ENCODE measurements around the gene TTC28.
"Not testable (repeated sequence)": the region's sequence is repeated elsewhere in the genome, so short reads cannot be mapped to it uniquely, and the experiment has no call there.

The TTC28 gene

DNA sequence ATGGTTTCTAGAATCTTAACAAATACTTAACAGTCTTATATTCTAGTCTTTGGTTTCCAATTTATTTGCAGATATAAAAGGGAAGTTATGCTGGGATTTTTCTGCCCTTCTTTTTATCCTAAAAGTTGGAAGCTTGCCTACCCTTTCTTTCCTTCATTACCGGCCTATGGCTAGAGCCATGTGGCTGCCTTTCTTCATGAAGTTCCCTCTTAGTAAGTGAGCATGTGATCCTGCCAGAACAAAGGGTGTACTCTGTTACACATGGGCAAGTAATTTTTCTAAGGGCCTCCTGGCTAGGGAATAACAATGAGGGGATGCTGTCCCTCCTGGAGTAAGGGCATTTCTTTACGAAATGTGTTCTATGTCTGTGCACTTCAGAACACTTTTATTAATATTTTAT, 508.5 kb downstream of the TTC28 start:
- in situ Hi-C loops (cut with HindIII; ENCODE audit: low sequenced_read_pairs), result no loop called here

DNA sequence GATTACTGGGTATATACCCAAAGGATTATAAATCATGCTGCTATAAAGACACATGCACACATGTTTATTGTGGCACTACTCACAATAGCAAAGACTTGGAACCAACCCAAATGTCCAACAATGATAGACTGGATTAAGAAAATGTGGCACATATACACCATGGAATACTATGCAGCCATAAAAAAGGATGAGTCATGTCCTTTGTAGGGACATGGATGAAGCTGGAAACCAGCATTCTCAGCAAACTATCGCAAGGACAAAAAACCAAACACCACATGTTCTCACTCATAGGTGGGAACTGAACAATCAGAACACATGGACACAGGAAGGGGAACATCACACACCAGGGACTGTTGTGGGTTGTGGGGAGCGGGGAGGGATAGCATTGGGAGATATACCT, 510.3 kb downstream of the TTC28 start:
- in situ Hi-C loops (cut with HindIII; ENCODE audit: low sequenced_read_pairs), result not testable (repeated sequence)

DNA sequence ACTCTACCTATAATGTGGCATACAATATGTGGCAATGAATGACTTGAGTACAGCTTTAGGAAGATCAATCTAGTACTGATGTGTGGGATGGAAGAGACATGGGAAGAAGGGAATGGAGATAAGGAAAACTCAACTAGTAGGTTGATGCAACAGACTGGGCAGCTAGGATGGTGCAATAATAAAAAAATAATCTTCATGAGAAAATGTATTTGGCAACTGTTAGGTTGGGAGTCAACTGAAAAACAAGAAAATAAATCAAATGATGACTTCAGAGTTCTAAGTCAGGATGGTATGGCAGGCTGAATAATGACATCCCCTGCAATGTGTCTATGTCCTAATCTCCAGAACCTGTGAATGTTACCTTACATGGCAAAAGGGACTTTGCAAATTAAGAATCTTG, 523.8 kb downstream of the TTC28 start:
- in situ Hi-C loops (cut with HindIII; ENCODE audit: low sequenced_read_pairs), result no loop called here

DNA sequence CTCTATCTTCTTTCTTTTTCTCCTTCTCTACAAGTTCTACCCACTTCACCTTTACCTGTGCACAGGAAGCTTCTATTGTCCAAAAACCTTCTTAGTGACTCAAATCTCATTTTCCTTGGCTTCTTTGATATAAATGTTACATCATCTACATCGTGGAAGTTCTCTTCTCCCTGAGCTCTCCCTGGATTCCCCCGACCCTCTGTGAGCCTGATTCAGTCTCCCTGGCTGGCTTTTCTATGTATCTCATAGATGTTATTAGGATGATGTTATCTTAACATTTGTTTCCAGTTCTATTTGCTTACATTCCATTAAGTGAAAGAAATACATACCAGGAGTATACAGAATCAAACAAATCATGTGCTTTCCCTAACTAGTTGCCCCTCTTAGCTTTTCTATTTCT, 524.8 kb downstream of the TTC28 start:
- in situ Hi-C loops (cut with HindIII; ENCODE audit: low sequenced_read_pairs), result no loop called here

DNA sequence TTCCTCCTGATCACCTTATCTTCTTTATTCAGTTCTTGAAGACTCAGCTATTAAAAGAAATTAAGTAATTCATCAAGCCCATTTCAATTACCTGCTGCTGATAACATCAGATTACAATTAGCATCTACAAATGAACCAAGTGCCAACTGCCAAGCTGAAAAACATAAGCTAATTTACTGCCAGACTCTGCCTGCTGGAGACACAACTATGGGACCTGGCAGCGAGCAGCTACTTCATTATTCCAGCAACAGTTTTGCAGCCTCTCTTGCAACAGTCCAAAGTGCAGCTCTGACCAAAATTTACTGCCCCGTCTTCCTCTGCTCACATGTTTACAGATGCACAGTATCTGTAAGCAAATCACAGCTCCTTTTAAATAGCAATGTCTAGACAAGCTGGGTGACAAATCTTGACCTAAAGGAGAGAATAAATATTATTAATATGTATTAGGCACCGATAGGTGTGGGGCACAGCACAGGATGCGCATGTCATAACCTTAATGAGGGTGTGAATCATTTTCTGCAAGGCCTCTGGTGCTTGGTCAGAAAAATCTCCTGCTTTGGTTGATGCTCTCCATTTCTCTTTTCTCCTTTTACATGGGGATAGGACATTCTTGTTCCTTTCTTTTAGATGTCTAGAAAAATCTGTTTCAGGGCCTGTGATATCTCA, 528.4 kb downstream of the TTC28 start:
- in situ Hi-C loops (cut with HindIII; ENCODE audit: low sequenced_read_pairs), result no loop called here

DNA sequence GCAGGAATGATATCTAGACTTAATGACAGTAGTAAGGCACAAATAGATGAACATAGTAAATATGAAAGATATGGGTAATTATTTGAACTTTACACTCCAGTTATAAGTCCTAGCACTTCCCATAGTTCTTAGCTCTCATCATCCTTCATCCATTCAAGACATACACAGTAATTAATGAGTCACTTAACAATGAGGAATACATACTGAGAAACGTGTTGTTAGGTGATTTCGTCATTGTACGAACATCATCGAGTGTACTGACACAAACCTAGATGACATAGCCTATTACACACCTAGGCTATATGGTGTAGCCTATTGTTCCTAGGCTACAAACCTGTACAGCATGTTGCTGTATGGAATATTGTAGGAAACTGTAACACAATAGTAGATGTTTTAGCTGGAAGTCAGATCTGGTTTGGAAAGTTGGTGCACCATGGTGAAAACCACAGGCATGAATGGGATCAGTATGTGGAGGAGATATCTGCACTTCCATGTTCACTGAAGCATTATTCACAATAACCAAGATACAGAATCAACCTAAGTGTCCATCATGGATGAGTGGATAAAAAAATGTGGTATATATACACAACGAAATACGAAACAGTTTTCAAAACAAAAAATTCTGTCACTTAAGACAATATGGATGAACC, 530.7 kb downstream of the TTC28 start:
- in situ Hi-C loops (cut with HindIII; ENCODE audit: low sequenced_read_pairs), result no loop called here

DNA sequence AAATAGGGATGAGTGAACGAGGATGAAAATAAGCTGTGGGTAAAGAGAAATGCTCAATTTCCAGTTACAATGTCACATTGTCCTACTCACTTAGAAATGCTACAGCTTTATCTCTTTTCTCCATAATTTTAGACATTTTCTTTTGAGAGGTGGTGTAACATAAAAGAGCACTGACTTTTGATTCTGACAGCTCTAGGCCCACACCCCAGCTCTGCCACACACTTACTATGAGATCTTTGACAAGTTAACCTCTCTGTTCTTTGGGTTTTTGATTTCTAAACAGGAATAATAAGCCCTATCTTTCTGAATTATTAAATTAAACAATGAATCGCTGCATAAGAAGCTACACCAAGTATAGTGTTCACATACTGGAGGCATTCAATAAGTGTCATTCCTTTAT, 532.2 kb downstream of the TTC28 start:
- in situ Hi-C loops (cut with HindIII; ENCODE audit: low sequenced_read_pairs), result no loop called here

DNA sequence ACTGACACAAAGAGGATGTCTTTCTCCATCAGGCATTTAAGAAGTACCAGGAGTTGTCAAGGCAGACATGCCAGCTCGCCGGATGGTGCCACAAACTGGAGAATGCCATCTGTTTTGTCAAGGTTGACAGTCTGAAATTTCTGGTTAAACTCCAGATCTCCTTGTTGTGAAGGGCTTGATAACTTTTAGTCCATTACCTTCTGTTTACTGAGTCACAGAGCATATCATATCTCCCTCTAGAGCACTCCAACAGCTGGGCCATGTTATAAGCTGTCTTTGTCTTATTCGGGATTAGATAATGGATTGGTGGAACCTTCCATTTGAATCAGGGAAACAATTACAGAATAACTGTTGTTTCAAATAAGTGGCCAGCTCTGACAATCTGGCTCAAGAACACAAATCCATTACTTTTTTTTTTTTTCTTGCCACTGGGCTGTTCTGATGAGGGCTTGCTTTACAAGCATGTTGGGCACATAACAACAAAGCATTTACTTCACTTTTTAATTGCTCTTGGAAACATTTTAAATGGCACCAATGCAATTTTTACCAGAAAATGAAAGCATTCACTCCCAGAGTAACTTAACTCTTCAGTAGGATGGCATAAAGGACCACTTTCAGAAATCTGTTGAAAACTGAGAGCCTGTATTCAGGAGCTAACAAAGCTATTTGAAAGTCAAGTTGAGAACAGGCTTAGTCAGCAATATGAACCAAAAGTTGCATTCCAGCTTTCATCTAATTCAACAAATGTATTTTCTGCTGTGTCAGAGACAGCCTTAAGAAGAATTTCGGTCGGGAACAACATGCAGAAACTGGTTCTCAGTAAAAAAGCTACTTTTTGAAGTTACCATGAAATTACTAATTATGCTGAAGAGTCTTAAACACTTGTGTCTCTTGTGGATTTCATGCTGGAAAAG, 533.0 kb downstream of the TTC28 start:
- in situ Hi-C loops (cut with HindIII; ENCODE audit: low sequenced_read_pairs), result no loop called here

DNA sequence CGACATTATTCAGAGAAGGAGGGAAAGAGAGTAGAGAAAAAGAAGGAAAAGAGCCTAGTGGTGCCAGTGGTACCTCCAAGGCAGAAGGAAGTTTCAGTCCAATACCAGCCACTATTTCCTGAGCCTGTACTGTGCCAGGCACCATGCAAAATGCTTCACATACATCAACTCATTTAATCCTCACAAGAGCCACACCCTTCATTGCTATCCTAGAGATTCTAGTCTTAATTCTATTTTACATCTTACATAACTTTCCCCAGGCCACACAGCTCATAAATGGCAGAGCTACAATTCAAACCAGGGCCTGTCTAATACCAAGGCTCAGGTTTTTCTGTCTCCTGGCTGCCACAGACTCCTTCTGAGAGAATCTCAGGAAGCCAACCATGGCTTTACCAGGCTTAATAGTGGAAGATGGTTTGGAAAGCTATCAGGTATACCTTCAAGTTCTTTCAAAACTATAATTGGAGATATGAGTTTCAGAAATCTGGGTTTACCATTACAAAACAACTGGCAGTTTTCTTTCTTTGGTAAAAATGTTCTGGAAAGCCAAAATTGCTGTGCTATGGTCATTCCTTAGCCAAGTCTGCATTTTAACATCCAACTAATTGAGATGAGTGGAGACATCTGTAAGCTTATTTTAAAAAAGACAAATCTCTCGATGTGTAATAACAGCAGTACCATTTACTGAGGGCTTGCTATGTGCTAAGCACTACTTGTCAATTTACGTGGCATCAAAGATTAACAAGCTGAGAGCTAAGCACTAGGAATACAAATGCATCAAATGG, 535.5 kb downstream of the TTC28 start:
- in situ Hi-C loops (cut with HindIII; ENCODE audit: low sequenced_read_pairs), result no loop called here

DNA sequence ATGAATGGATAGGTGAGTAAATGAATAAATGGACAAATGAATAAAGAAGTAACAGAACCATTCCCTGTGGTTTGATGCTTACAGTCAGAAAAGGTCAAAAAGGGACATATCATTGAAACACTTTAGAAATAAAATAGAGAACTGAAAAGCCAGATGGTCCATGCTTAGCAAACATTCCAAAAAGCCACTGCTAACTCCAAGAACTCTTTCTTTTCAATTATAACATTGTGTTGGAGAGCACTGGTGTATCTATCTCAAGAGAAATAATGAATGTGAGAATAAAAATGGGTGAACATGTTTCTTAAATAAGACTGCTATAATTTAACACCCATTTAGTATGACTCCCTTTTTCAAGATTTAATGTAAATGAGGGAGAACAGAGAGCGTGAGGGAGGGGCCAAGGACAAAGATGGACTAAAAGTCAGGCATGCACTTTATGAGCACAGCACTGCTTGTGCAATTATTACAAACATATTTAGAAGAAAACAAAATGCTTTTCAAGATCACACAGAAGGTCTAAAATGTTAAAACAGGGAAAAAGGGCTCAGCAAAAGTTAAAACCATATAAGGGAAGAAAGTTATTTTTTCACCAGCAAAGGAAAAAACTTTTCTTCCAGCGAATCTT, 536.3 kb downstream of the TTC28 start:
- in situ Hi-C loops (cut with HindIII; ENCODE audit: low sequenced_read_pairs), result no loop called here

DNA sequence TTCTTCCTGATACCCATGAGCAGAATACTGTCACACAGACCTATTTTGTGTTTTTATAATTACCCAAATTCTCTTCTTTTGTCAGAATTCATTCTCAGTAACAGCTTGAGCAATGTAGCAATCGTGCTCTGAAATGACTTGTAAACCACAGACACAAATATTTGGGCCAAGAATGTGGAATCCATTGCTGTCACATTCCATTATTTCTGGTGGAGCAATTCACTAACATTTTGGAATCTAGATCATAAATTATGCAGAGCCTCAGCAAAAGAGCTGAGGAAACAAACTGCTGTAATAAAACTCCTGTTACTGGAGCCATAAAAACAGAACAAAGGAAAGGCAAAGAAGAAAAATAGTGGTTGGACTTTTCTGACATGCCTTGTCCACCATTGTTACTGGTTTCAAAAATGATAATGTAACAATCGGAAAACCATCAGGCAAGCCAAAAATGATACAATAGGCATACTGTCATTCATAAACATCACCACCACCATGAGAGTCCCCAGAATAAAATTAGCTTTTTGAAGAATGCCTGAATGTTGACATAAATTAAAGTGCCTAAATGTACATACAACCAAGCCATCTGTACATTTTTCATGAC, 537.2 kb downstream of the TTC28 start:
- in situ Hi-C loops (cut with HindIII; ENCODE audit: low sequenced_read_pairs), result no loop called here

DNA sequence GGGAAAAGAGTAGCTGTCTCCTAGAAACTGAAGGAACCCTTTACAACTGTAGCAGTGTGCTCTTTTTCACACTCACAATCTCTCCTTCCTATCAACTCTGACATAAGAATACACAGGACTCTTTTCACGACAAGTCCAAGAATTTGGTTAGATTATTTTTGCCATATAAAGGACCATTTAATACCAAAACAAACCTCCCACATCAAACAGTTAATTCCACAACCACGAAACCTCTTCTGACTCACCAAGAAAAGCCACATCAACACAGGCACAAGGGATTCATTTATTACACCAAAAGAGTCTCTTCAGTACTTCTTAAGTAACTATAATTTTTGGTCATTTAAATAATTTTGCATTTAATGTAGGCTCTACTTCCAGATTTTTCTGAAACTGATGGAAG, 538.0 kb downstream of the TTC28 start:
- in situ Hi-C loops (cut with HindIII; ENCODE audit: low sequenced_read_pairs), result no loop called here

DNA sequence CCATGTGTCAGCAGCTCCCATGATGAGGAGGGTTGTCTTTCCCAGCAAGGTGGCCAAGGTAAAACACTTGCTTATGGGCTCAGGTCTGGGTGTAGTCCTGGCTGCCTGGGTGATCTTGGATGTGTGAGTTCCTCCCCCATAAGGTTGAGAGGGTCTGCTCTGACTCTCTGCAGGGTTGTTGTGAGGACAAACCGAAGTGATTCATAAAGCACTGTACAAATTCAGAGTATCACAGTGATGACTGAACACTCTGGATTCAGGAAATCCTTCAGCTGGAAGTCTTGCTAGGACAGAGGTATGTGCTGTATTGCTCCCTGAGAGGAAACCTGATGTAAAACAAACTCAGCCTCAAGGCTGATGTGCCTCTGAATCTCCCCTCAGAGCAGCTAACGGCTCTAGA, 539.7 kb downstream of the TTC28 start:
- in situ Hi-C loops (cut with HindIII; ENCODE audit: low sequenced_read_pairs), result no loop called here

DNA sequence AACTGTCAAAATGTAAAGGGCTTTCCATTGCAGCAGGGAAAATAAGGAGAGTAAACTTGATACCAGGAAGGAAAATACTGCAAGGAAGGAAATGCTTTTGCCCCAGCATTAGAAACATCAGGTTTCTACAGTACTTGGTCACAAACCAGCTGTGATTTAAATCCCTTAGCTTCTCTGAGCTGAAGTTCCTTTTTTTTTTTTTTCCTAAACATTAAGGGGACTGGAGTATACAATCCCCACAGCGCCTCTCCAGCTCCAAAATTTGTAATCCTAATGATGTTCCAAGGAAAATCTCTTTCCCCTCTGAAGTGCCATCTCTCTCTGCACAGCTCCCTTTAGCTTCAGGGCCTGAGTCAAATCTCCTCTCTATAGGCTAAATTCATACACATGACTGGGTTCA, 540.1 kb downstream of the TTC28 start:
- in situ Hi-C loops (cut with HindIII; ENCODE audit: low sequenced_read_pairs), result no loop called here

DNA sequence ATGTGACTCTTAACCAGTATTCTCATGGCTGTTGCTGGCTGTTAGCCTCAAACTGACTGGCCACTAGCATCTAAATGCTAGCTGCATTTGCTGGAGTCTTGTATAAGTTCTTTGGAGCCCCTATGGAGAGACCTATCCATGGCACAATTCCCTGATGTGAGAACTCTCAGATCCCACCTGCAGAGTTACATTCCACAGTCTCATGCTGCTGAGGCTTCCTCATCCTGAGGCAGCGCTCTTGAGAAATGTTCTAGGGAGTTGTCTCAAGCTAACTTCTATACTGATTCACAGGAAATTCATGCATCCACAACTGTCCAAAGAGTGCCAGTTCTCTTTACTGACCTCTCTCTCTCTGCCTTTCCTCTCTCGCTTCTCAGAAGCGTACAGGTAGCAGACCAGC, 542.6 kb downstream of the TTC28 start:
- in situ Hi-C loops (cut with HindIII; ENCODE audit: low sequenced_read_pairs), result no loop called here

DNA sequence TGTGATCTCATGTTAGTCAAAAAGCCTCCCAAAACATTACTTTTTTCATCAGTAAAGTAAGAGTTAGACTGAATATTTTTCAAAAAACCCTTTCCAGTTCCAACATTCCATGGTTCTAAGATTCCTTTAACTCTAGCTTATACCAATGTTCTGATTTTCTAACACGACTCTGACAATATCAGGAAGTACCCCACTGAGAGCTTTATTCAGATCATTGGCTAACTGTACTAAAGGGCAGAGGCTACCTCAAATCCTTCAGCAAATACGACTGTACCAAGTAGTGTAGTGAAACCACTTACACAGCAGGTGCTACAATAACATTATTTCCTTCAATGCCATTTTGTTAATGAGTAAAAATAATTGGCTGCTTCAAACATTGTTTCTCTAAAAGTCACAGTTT, 547.2 kb downstream of the TTC28 start:
- in situ Hi-C loops (cut with HindIII; ENCODE audit: low sequenced_read_pairs), result no loop called here

DNA sequence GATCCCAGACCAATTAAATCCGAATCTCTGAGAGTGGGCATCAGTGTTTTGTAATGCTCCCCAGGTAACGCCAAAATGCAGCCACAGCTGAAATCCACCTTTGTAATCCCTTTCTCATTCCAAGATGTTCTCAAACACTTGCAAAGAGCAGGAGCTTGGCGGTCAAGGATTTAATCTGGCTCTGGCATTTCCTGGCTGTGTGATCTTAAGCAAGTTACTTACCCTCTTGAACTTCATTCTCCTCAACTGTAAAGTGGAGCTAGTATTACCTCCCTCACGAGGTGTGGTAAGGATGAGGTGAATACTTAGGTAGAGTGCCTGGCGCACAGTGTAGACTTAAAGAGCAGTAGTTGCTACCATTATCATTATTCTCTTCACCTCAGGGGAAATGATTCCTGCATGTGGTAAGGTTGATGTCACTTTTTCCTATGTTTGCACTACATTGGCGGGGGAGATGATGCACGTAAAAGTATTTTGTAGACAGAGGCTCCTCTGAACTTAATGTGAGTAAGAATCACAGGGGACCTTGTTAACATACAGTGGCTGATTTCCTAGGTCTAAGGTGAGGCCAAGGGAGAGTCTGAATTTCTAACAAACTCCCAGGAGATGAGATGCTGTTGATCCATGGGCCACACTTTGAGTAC, 550.2 kb downstream of the TTC28 start:
- in situ Hi-C loops (cut with HindIII; ENCODE audit: low sequenced_read_pairs), result no loop called here

DNA sequence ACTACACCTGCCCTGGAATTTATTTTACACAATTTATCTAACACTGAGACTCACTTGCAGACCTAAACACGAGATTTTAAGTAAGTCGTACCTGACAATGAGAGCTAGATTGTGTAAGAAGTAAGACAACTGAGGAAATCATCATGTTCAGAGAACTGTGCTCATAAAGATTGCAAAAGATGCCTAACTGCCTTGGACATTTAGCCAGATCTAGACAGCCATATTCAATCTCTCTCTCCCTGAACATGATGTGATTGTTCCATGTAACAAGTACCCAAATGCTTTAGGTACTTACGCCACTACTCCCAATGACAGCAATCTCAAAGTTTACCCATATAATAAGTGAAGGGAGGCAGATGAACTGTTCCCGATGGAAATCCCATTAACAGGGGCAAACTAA, 550.8 kb downstream of the TTC28 start:
- in situ Hi-C loops (cut with HindIII; ENCODE audit: low sequenced_read_pairs), result no loop called here

DNA sequence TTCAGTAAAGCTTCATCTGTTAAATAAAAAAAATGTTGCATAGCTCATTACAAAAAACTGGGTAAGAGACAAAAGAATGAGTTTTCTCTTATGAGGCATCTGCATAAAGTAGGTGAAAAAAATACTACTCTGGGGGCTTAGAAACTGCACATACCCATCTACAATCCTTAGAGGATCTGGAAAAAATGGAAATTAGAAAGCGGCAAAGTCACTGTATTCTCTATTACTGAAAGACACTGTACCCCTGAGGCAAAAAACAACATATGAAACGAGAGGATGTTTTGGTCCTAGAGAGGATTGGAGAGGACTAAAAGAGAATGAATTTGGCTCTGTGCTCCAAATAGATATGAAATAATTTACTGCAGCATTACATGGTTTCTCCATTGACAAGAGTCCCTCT, 553.8 kb downstream of the TTC28 start:
- in situ Hi-C loops (cut with HindIII; ENCODE audit: low sequenced_read_pairs), result no loop called here
